GM23338 (cell line): ENCODE results near the gene RPGRIP1L.

Experiments
- EZH2 ChIP-seq: fragments of 200-600 bp; sonication (generic); IDR thresholded peaks from one replicate; pipeline ENCODE4 v1.8.0; 2017; ENCODE audit warnings: antibody characterized with exemption, mild to moderate bottlenecking, low read depth; ENCODE audit not compliant: unreplicated experiment
- EZH2phosphoT487 ChIP-seq: fragments of 200-600 bp; sonication (generic); IDR thresholded peaks from one replicate; pipeline ENCODE4 v1.8.1; 2018; ENCODE audit warnings: antibody characterized with exemption; ENCODE audit not compliant: unreplicated experiment
- JUNB ChIP-seq: IDR thresholded peaks from one replicate; pipeline ENCODE4 v1.6.1; 2016; ENCODE audit warnings: antibody characterized with exemption; ENCODE audit not compliant: unreplicated experiment
- NANOG ChIP-seq: IDR thresholded peaks from 2 replicates; pipeline ENCODE4 v1.6.1; 2016; ENCODE audit warnings: antibody characterized with exemption, borderline replicate concordance
- POLR2AphosphoS5 ChIP-seq: IDR thresholded peaks from 2 replicates; pipeline ENCODE4 v1.6.1; 2016; ENCODE audit warnings: antibody characterized with exemption, low read depth
- REST ChIP-seq: IDR thresholded peaks from one replicate; pipeline ENCODE4 v1.6.1; 2018; ENCODE audit warnings: antibody characterized with exemption; ENCODE audit not compliant: unreplicated experiment
- ZNF114 ChIP-seq: fragments of 250-450 bp; sonication (Bioruptor Pico); IDR thresholded peaks from 2 replicates; pipeline ENCODE4 v1.5.0; 2020; ENCODE audit warnings: mild to moderate bottlenecking, moderate library complexity
- TF ChIP-seq, protein P1 (sequence below), 2 experiments: fragments of 200-600 bp in 1 of 2; sonication (generic) in 1 of 2; conservative IDR thresholded peaks; 2 replicates each; pipeline versions ENCODE4 v1.5.1 to v1.6.1; 2016 to 2017; ENCODE audit warnings: antibody characterized with exemption in 2 of 2, low read depth in 2 of 2, mild to moderate bottlenecking in 2 of 2, moderate library complexity in 1 of 2
- TF ChIP-seq, protein P2 (sequence below): fragments of 250-450 bp; sonication (Bioruptor Pico); IDR thresholded peaks from 2 replicates; pipeline ENCODE4 v1.5.0; 2020; ENCODE audit warnings: mild to moderate bottlenecking, moderate library complexity
- TF ChIP-seq, protein P3 (sequence below): IDR thresholded peaks from 2 replicates; pipeline ENCODE4 v1.6.1; 2016; ENCODE audit warnings: antibody characterized with exemption

GRCh38 chr16:53672461-53672860 lies 31.2 kb downstream of the RPGRIP1L start:
- no peak for TF ChIP-seq JUNB
- no peak for TF ChIP-seq POLR2AphosphoS5
- TF ChIP-seq, protein P1, sequence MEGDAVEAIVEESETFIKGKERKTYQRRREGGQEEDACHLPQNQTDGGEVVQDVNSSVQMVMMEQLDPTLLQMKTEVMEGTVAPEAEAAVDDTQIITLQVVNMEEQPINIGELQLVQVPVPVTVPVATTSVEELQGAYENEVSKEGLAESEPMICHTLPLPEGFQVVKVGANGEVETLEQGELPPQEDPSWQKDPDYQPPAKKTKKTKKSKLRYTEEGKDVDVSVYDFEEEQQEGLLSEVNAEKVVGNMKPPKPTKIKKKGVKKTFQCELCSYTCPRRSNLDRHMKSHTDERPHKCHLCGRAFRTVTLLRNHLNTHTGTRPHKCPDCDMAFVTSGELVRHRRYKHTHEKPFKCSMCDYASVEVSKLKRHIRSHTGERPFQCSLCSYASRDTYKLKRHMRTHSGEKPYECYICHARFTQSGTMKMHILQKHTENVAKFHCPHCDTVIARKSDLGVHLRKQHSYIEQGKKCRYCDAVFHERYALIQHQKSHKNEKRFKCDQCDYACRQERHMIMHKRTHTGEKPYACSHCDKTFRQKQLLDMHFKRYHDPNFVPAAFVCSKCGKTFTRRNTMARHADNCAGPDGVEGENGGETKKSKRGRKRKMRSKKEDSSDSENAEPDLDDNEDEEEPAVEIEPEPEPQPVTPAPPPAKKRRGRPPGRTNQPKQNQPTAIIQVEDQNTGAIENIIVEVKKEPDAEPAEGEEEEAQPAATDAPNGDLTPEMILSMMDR (conservative IDR thresholded peaks at IDR 0.05; ENCODE audit: low read depth in 2 of 2): no peak
- no peak for TF ChIP-seq EZH2
- TF ChIP-seq, protein P2, sequence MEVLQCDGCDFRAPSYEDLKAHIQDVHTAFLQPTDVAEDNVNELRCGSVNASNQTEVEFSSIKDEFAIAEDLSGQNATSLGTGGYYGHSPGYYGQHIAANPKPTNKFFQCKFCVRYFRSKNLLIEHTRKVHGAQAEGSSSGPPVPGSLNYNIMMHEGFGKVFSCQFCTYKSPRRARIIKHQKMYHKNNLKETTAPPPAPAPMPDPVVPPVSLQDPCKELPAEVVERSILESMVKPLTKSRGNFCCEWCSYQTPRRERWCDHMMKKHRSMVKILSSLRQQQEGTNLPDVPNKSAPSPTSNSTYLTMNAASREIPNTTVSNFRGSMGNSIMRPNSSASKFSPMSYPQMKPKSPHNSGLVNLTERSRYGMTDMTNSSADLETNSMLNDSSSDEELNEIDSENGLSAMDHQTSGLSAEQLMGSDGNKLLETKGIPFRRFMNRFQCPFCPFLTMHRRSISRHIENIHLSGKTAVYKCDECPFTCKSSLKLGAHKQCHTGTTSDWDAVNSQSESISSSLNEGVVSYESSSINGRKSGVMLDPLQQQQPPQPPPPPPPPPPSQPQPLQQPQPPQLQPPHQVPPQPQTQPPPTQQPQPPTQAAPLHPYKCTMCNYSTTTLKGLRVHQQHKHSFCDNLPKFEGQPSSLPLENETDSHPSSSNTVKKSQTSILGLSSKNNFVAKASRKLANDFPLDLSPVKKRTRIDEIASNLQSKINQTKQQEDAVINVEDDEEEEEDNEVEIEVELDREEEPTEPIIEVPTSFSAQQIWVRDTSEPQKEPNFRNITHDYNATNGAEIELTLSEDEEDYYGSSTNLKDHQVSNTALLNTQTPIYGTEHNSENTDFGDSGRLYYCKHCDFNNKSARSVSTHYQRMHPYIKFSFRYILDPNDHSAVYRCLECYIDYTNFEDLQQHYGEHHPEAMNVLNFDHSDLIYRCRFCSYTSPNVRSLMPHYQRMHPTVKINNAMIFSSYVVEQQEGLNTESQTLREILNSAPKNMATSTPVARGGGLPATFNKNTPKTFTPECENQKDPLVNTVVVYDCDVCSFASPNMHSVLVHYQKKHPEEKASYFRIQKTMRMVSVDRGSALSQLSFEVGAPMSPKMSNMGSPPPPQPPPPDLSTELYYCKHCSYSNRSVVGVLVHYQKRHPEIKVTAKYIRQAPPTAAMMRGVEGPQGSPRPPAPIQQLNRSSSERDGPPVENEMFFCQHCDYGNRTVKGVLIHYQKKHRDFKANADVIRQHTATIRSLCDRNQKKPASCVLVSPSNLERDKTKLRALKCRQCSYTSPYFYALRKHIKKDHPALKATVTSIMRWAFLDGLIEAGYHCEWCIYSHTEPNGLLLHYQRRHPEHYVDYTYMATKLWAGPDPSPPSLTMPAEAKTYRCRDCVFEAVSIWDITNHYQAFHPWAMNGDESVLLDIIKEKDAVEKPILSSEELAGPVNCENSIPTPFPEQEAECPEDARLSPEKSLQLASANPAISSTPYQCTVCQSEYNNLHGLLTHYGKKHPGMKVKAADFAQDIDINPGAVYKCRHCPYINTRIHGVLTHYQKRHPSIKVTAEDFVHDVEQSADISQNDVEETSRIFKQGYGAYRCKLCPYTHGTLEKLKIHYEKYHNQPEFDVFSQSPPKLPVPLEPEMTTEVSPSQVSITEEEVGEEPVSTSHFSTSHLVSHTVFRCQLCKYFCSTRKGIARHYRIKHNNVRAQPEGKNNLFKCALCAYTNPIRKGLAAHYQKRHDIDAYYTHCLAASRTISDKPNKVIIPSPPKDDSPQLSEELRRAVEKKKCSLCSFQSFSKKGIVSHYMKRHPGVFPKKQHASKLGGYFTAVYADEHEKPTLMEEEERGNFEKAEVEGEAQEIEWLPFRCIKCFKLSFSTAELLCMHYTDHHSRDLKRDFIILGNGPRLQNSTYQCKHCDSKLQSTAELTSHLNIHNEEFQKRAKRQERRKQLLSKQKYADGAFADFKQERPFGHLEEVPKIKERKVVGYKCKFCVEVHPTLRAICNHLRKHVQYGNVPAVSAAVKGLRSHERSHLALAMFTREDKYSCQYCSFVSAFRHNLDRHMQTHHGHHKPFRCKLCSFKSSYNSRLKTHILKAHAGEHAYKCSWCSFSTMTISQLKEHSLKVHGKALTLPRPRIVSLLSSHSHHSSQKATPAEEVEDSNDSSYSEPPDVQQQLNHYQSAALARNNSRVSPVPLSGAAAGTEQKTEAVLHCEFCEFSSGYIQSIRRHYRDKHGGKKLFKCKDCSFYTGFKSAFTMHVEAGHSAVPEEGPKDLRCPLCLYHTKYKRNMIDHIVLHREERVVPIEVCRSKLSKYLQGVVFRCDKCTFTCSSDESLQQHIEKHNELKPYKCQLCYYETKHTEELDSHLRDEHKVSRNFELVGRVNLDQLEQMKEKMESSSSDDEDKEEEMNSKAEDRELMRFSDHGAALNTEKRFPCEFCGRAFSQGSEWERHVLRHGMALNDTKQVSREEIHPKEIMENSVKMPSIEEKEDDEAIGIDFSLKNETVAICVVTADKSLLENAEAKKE (CRISPR knock-in tag): no peak
- TF ChIP-seq REST: no peak
- no peak for TF ChIP-seq EZH2phosphoT487
- TF ChIP-seq NANOG: no peak
- no peak for TF ChIP-seq ZNF114 (CRISPR knock-in tag)
- TF ChIP-seq, protein P3, sequence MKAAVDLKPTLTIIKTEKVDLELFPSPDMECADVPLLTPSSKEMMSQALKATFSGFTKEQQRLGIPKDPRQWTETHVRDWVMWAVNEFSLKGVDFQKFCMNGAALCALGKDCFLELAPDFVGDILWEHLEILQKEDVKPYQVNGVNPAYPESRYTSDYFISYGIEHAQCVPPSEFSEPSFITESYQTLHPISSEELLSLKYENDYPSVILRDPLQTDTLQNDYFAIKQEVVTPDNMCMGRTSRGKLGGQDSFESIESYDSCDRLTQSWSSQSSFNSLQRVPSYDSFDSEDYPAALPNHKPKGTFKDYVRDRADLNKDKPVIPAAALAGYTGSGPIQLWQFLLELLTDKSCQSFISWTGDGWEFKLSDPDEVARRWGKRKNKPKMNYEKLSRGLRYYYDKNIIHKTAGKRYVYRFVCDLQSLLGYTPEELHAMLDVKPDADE: no peak
